Suprapubic skin (tissue), 4 donors: ENCODE data around the gene MXI1.

ENCODE experiments used
- EP300 ChIP-seq: sonication (generic); formaldehyde crosslinking; IDR thresholded peaks from one replicate; pipeline ENCODE4 v1.6.1; 2017; ENCODE audit warnings: antibody characterized with exemption
- POLR2A ChIP-seq, 2 donors: fragments of 450-650 bp; IDR thresholded peaks; one replicate each; pipeline ENCODE4 v1.6.1; 2017; ENCODE audit warnings: antibody characterized with exemption in 2 of 2, mild to moderate bottlenecking in 2 of 2, moderate library complexity in 2 of 2
- POLR2AphosphoS5 ChIP-seq, 3 donors: sonication (generic); formaldehyde crosslinking; IDR thresholded peaks; one replicate each; pipeline ENCODE4 v1.6.1; 2017; ENCODE audit warnings: antibody characterized with exemption in 3 of 3
- TF ChIP-seq, protein P1 (sequence below), 2 donors: fragments of 200-600 bp in 1 of 2; fragments of 450-650 bp in 1 of 2; sonication (generic) in 1 of 2; IDR thresholded peaks; one replicate each; pipeline ENCODE4 v1.5.1; 2016 to 2019; ENCODE audit warnings: antibody characterized with exemption in 2 of 2, mild to moderate bottlenecking in 1 of 2, moderate library complexity in 1 of 2

DNA sequence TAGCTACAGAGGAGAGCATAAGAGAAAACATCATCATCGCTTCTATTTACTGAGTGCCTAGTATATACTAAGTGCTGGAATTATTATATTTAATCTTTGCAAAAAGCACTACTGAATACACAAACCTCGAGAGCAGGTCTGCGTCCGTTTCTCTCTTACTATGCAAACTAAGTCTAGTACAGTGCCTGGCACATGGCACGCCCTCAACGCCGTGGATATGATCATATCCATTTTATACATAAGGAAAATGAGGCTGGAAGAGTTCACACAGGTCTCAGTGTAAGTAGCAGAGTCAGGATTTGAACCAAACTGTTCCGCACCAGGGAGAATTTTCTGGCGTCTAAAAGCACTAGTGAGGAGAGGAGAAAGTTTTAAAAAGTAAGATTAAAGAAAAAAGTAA is 17.6 kb downstream of the MXI1 start:
- TF ChIP-seq POLR2AphosphoS5 (IDR thresholded peaks at IDR 0.05): no peak
- TF ChIP-seq, protein P1, sequence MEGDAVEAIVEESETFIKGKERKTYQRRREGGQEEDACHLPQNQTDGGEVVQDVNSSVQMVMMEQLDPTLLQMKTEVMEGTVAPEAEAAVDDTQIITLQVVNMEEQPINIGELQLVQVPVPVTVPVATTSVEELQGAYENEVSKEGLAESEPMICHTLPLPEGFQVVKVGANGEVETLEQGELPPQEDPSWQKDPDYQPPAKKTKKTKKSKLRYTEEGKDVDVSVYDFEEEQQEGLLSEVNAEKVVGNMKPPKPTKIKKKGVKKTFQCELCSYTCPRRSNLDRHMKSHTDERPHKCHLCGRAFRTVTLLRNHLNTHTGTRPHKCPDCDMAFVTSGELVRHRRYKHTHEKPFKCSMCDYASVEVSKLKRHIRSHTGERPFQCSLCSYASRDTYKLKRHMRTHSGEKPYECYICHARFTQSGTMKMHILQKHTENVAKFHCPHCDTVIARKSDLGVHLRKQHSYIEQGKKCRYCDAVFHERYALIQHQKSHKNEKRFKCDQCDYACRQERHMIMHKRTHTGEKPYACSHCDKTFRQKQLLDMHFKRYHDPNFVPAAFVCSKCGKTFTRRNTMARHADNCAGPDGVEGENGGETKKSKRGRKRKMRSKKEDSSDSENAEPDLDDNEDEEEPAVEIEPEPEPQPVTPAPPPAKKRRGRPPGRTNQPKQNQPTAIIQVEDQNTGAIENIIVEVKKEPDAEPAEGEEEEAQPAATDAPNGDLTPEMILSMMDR (IDR thresholded peaks at IDR 0.05): no peak
- no peak for TF ChIP-seq POLR2A (IDR thresholded peaks at IDR 0.05)
- no peak for TF ChIP-seq EP300
